SK-N-SH treated with all-trans-retinoic acid at 6 μM for 48 hours (cell line): ENCODE measurements around the gene TMEM250.

Experiments
- ARNTL ChIP-seq: fragments of 450-650 bp; formaldehyde crosslinking; IDR thresholded peaks from 2 replicates; pipeline ENCODE4 v1.5.0; 2020; ENCODE audit warnings: low read depth, mild to moderate bottlenecking, moderate library complexity, borderline replicate concordance
- ESRRG ChIP-seq: fragments of 250-450 bp; sonication (Bioruptor Pico); IDR thresholded peaks from 2 replicates; pipeline ENCODE4 v1.6.1; 2021; ENCODE audit warnings: mild to moderate bottlenecking
- SNAI2 ChIP-seq: fragments of 250-450 bp; sonication (Bioruptor Pico); IDR thresholded peaks from 2 replicates; pipeline ENCODE4 v1.5.0; 2020; ENCODE audit warnings: mild to moderate bottlenecking, moderate library complexity
- ZC3H10 ChIP-seq: fragments of 250-450 bp; sonication (Bioruptor Pico); IDR thresholded peaks from 2 replicates; pipeline ENCODE4 v1.5.1; 2021; ENCODE audit warnings: mild to moderate bottlenecking, moderate library complexity
- TF ChIP-seq, protein P1 (sequence below): fragments of 250-450 bp; sonication (Bioruptor Pico); IDR thresholded peaks from 2 replicates; pipeline ENCODE4 v1.8.0; 2021; ENCODE audit warnings: low read depth, mild to moderate bottlenecking, moderate library complexity, borderline replicate concordance
- TF ChIP-seq, protein P2 (sequence below): fragments of 250-450 bp; sonication (Bioruptor Pico); IDR thresholded peaks from 2 replicates; pipeline ENCODE4 v1.5.1; 2021; ENCODE audit warnings: mild to moderate bottlenecking, moderate library complexity

DNA sequence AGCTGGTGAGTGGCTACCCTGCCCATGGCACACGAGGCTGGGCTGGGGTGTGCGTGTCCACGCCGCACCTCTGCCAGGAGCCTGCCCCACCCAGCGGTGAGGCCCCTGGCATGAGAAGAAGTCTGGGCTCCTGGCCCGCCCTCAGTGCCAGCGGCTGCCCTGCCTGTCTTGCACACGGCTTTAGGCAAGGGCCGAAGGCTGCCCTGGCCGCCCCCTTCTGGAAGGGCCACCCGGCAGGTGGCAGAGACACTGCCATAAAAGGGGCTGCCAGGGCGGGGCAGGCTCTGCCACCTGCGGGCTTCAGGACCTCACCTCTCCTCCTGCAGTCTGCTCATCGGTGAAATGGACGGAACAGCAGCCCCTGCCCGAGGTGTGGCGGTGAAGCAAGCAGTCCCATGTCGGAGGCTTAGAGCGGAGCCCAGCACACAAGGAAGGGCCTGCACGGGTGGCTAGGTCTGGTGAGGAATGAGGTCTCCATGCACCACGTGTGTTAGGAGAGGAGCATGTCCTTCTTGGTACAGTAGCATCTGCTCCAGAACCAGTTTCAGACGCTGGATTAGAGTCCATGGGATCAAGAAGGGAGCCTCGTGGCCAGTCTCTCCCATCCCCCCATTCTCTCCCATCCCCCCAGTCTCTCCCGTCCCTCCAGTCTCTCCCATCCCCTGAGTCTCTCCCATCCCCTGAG lies 34.8 kb upstream of the TMEM250 start:
- TF ChIP-seq ARNTL (CRISPR knock-in tag) (no peak), SNAI2 (CRISPR knock-in tag) (no peak), ZC3H10 (CRISPR knock-in tag) (no peak), ESRRG (CRISPR knock-in tag) (no peak)
- TF ChIP-seq, protein P1, sequence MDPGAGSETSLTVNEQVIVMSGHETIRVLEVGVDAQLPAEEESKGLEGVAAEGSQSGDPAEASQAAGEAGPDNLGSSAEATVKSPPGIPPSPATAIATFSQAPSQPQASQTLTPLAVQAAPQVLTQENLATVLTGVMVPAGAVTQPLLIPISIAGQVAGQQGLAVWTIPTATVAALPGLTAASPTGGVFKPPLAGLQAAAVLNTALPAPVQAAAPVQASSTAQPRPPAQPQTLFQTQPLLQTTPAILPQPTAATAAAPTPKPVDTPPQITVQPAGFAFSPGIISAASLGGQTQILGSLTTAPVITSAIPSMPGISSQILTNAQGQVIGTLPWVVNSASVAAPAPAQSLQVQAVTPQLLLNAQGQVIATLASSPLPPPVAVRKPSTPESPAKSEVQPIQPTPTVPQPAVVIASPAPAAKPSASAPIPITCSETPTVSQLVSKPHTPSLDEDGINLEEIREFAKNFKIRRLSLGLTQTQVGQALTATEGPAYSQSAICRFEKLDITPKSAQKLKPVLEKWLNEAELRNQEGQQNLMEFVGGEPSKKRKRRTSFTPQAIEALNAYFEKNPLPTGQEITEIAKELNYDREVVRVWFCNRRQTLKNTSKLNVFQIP (CRISPR knock-in tag), result no peak
- TF ChIP-seq, protein P2, sequence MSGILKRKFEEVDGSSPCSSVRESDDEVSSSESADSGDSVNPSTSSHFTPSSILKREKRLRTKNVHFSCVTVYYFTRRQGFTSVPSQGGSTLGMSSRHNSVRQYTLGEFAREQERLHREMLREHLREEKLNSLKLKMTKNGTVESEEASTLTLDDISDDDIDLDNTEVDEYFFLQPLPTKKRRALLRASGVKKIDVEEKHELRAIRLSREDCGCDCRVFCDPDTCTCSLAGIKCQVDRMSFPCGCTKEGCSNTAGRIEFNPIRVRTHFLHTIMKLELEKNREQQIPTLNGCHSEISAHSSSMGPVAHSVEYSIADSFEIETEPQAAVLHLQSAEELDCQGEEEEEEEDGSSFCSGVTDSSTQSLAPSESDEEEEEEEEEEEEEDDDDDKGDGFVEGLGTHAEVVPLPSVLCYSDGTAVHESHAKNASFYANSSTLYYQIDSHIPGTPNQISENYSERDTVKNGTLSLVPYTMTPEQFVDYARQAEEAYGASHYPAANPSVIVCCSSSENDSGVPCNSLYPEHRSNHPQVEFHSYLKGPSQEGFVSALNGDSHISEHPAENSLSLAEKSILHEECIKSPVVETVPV (CRISPR knock-in tag), result no peak
